Upper lobe of left lung (tissue), 6 donors: ENCODE results near the gene SBF2. TPM values are rescaled to one million over a fixed set of nuclear protein-coding genes. Genes with fewer than 3 reads are reported as not detected.
"Not testable (repeated sequence)": the region's sequence is repeated elsewhere in the genome, so short reads cannot be mapped to it uniquely, and the experiment has no call there.

Experiments used
- ATAC-seq, 2 donors: fragments of 200-7000 bp; cut with Tn5 transposase; one replicate each; pipeline ENCODE4 v1.9.1; 2022; ENCODE audit warnings: mild to moderate bottlenecking in 2 of 2, moderate library complexity in 2 of 2; ENCODE audit not compliant: low FRiP score in 2 of 2
- DNase-seq, 2 donors: peaks; one replicate each; pipeline ENCODE4 v3.0.0-alpha.2; 2019 to 2020
- H3K27ac ChIP-seq, 4 donors: fragments of 200-600 bp; sonication (generic); one replicate each; pipeline ENCODE4 v1.5.1; 2016 to 2019
- H3K27me3 ChIP-seq, 4 donors: fragments of 200-600 bp; sonication (generic); one replicate each; pipeline ENCODE4 v1.5.1; 2017 to 2019
- H3K36me3 ChIP-seq, 4 donors: fragments of 200-600 bp; sonication (generic); one replicate each; pipeline ENCODE4 v1.5.1; 2016 to 2019
- H3K4me1 ChIP-seq, 4 donors: fragments of 200-600 bp; sonication (generic); one replicate each; pipeline ENCODE4 v1.5.1; 2018 to 2019
- H3K4me3 ChIP-seq, 4 donors: fragments of 200-600 bp; sonication (generic); one replicate each; pipeline ENCODE4 v1.5.1; 2017 to 2019; ENCODE audit warnings: mild to moderate bottlenecking in 2 of 4, moderate library complexity in 1 of 4
- H3K9me3 ChIP-seq, 4 donors: fragments of 200-600 bp; sonication (generic); one replicate each; pipeline ENCODE4 v1.5.1; 2018 to 2019
- CTCF ChIP-seq, 6 experiments: fragments of 450-650 bp in 4 of 6; fragments of 200-600 bp in 2 of 6; sonication (generic) in 2 of 6; IDR thresholded peaks; one replicate each; pipeline ENCODE4 v1.5.1; 2016 to 2019; ENCODE audit warnings: antibody characterized with exemption in 6 of 6
- EP300 ChIP-seq, 4 donors: sonication (generic); formaldehyde crosslinking; IDR thresholded peaks; one replicate each; pipeline ENCODE4 v1.5.1; 2017; ENCODE audit warnings: antibody characterized with exemption in 4 of 4, control low read depth in 2 of 4
- POLR2A ChIP-seq, 4 donors: fragments of 450-650 bp; IDR thresholded peaks; one replicate each; pipeline ENCODE4 v1.5.1; 2016 to 2017; ENCODE audit warnings: antibody characterized with exemption in 4 of 4, mild to moderate bottlenecking in 2 of 4
- POLR2AphosphoS5 ChIP-seq, 2 donors: sonication (generic); formaldehyde crosslinking; IDR thresholded peaks; one replicate each; pipeline ENCODE4 v1.5.1; 2017; ENCODE audit warnings: antibody characterized with exemption in 2 of 2
- WGBS, 2 donors: methylation state at CpG; one replicate each; pipeline ENCODE4 v1.1.5; 2017 to 2018; 5-methylcytosine and 5-hydroxymethylcytosine counted together
- total RNA-seq, 6 donors: library from RNA; depleted of rRNA in 4 of 6; stranded (reverse); fragments of >200 nt in 4 of 6; gene quantifications; one replicate each; pipeline versions ENCODE4 v1.1.0 to v1.2.1, GENCODE V29; 2016 to 2021
- donor health status: DM: no; HTN: no; CAD: no; lungs with moderate emphysema.
- donor health status: DM: no; HTN: yes; CAD: no; lungs with severe emphysema.

The SBF2 gene
- total RNA-seq, 6 donors from 2014 or later, result 22.2 to 54.5 (median 41.2) TPM

- 78 to 79% methylated on average over 6 of the region's 6 CpGs for WGBS, 2 donors
- Histone ChIP-seq H3K4me3 (no peak overlapping the region), H3K27ac (no peak overlapping the region), H3K27me3 (no peaks in the 10 kb centered on the region), H3K4me1 (peaks cover 0 to 13% (median 8%) of the 10 kb centered on the region in 4 donors), H3K36me3 (no peaks in the 10 kb centered on the region), H3K9me3 (no peaks in the 10 kb centered on the region)
- DNase-seq (no peak), ATAC-seq (no peak)
- TF ChIP-seq CTCF (IDR thresholded peaks at IDR 0.05) (no peak), EP300 (IDR thresholded peaks at IDR 0.05) (no peak), POLR2AphosphoS5 (IDR thresholded peaks at IDR 0.05) (no peak), POLR2A (IDR thresholded peaks at IDR 0.05) (no peak)
Measured at GRCh38 chr11:9903579-9903978, 390.4 kb downstream of the SBF2 start.

- no peak overlapping the region for H3K27ac ChIP-seq
- H3K27me3 ChIP-seq, result no peaks in the 10 kb centered on the region
- H3K36me3 ChIP-seq, result no peaks in the 10 kb centered on the region
- no peak for ATAC-seq
- H3K4me3 ChIP-seq, result no peak overlapping the region
- TF ChIP-seq POLR2AphosphoS5 (IDR thresholded peaks at IDR 0.05) (no peak), EP300 (IDR thresholded peaks at IDR 0.05) (no peak), CTCF (IDR thresholded peaks at IDR 0.05) (no peak), POLR2A (IDR thresholded peaks at IDR 0.05) (no peak)
- no peak for DNase-seq
- H3K9me3 ChIP-seq, result no peaks in the 10 kb centered on the region
- peaks cover 0 to 12% (median 7%) of the 10 kb centered on the region in 4 donors for H3K4me1 ChIP-seq
Measured at GRCh38 chr11:9901943-9902342, 392.1 kb downstream of the SBF2 start.

- H3K4me1 ChIP-seq, H3K4me3 ChIP-seq, H3K27ac ChIP-seq, ATAC-seq, H3K36me3 ChIP-seq, H3K27me3 ChIP-seq, H3K9me3 ChIP-seq, DNase-seq: not testable (repeated sequence)
- WGBS, 2 donors, result 93% methylated on average over 8 of the region's 8 CpGs
Measured at GRCh38 chr11:9900253-9900652, 393.8 kb downstream of the SBF2 start.

- H3K4me3 ChIP-seq, result no peak overlapping the region
- no peaks in the 10 kb centered on the region for H3K27me3 ChIP-seq
- peaks cover 0 to 9% (median 0%) of the 10 kb centered on the region in 4 donors for H3K36me3 ChIP-seq
- 78 to 92% methylated on average over 1 of the region's 1 CpG for WGBS, 2 donors
- H3K4me1 ChIP-seq, result no peaks in the 10 kb centered on the region
- DNase-seq, result no peak
- no peak for ATAC-seq
- no peaks in the 10 kb centered on the region for H3K9me3 ChIP-seq
- no peak for TF ChIP-seq POLR2AphosphoS5 (IDR thresholded peaks at IDR 0.05)
- no peak for TF ChIP-seq POLR2A (IDR thresholded peaks at IDR 0.05)
- no peak for TF ChIP-seq CTCF (IDR thresholded peaks at IDR 0.05)
- no peak for TF ChIP-seq EP300 (IDR thresholded peaks at IDR 0.05)
- no peak overlapping the region for H3K27ac ChIP-seq
Measured at GRCh38 chr11:9899676-9900075, 394.3 kb downstream of the SBF2 start.

GRCh38 chr11:9896902-9897301 lies 397.1 kb downstream of the SBF2 start:
- Histone ChIP-seq H3K4me1 (no peaks in the 10 kb centered on the region), H3K27ac (no peak overlapping the region), H3K4me3 (no peak overlapping the region), H3K27me3 (no peaks in the 10 kb centered on the region), H3K9me3 (no peaks in the 10 kb centered on the region), H3K36me3 (peaks cover 0 to 13% (median 0%) of the 10 kb centered on the region in 4 donors)
- 96 to 97% methylated on average over 2 of the region's 2 CpGs for WGBS, 2 donors
- ATAC-seq (no peak), DNase-seq (no peak)
- no peak for TF ChIP-seq POLR2A (IDR thresholded peaks at IDR 0.05)
- TF ChIP-seq CTCF (IDR thresholded peaks at IDR 0.05), result no peak
- TF ChIP-seq POLR2AphosphoS5 (IDR thresholded peaks at IDR 0.05), result no peak
- no peak for TF ChIP-seq EP300 (IDR thresholded peaks at IDR 0.05)
